Activated naive CD8-positive, alpha-beta T cell treated with anti-CD3 and anti-CD28 coated beads for 36 hours (primary cell): ENCODE results near the gene IL25. TPM values are rescaled to one million over a fixed set of nuclear protein-coding genes. Genes with fewer than 3 reads are reported as not detected.

ENCODE experiments used
- DNase-seq: peaks from one replicate; pipeline ENCODE4 v3.0.0; 2021
- H3K27ac Mint-ChIP-seq: one replicate; pipeline ENCODE4 v1.8.0; 2022; ENCODE audit warnings: mild to moderate bottlenecking, moderate library complexity, mixed read lengths
- H3K27me3 Mint-ChIP-seq: one replicate; pipeline ENCODE4 v1.8.0; 2022; ENCODE audit warnings: mild to moderate bottlenecking, mixed read lengths
- H3K36me3 Mint-ChIP-seq: one replicate; pipeline ENCODE4 v1.8.0; 2021; ENCODE audit warnings: mild to moderate bottlenecking, mixed read lengths
- H3K4me1 Mint-ChIP-seq: one replicate; pipeline ENCODE4 v1.8.0; 2021; ENCODE audit warnings: mixed read lengths
- H3K4me3 Mint-ChIP-seq: one replicate; pipeline ENCODE4 v1.8.0; 2022; ENCODE audit warnings: mild to moderate bottlenecking, moderate library complexity, mixed read lengths
- H3K9me3 Mint-ChIP-seq: one replicate; pipeline ENCODE4 v1.8.0; 2022; ENCODE audit warnings: mixed read lengths
- total RNA-seq, 2 experiments: library from RNA; stranded (reverse); gene quantifications; one replicate each; pipeline ENCODE4 v1.2.3, GENCODE V29; 2021

The IL25 gene
- total RNA-seq, 2 experiments from 2014 or later: not detected

DNA sequence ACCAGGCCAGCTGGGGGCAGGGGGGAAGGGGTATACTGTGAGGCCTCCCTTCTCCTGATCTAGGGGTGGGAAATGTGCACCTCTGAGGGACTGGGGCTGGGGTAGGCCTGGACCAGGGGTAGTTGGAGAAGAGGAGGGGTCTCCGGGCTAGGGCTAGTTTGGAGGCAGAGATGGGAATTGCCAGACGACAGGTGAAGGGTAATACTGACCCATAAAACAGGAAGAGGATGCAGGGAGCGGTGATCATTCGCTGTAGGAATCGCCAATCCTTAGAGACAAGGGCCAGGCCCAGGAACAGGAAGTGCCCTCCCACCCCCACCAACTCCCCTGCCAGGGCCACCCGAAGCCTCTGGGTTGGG, 24.3 kb upstream of the IL25 start:
- no peak for DNase-seq
- H3K27ac Mint-ChIP-seq: no peak overlapping the region
- no peak overlapping the region for H3K4me3 Mint-ChIP-seq
- peaks cover 12% of the 10 kb centered on the region for H3K27me3 Mint-ChIP-seq
- peaks cover 2% of the 10 kb centered on the region for H3K36me3 Mint-ChIP-seq
- H3K9me3 Mint-ChIP-seq: no peaks in the 10 kb centered on the region
- peaks cover 6% of the 10 kb centered on the region for H3K4me1 Mint-ChIP-seq

- Mint-ChIP-seq H3K9me3 (no peaks in the 10 kb centered on the region), H3K27ac (no peak overlapping the region), H3K36me3 (peaks cover 2% of the 10 kb centered on the region), H3K4me1 (peaks cover 6% of the 10 kb centered on the region), H3K27me3 (peaks cover 22% of the 10 kb centered on the region), H3K4me3 (no peak overlapping the region)
- DNase-seq: no peak
Measured at GRCh38 chr14:23349156-23349845, 23.3 kb upstream of the IL25 start.

DNA sequence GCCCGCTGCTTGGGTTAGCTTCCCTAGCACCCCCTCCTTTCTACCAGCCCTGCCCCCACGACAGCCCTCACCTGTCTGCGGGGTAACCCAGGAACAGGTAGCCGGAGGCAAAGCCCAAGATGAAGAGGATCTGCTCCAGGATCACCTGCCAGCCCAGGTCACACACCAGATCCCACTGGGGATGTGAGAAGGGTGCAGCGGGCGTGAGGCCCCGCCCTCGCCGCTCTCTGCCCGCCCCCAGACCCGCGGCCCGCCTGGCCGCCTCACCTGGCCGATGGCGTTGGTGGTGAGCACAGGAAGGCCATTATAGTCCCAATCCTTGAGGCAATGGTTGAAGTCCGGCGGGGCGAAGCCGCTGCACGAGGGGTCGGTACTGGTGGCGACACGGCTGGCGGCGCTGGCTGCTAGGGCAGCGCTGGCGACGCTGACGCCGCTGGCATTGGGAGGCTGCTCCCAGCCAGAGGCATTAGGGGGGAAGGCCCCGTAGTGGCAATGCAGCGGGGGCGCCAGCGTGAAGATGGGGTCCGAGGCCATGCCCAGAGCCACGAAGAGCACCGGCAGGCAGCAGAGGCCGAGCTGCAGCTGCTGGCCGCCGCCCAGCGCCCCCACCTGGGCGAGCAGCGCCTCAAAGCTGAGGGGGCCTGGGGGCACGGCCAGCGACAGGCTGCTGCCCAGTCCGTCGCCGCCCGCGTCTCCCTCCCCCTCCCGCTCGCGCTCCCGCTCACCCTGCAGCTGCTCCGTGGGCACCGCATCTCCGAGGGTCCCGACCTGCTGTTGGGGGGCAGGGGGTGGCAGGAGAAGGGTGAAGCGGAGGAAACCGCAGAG, 20.7 kb upstream of the IL25 start:
- Mint-ChIP-seq H3K9me3 (no peaks in the 10 kb centered on the region), H3K36me3 (peaks cover 2% of the 10 kb centered on the region), H3K4me3 (peak overlapping the region; percentile 73), H3K27ac (no peak overlapping the region), H3K4me1 (peaks cover 6% of the 10 kb centered on the region), H3K27me3 (peaks cover 23% of the 10 kb centered on the region)
- DNase-seq: no peak

- Mint-ChIP-seq H3K27ac (no peak within 1 kb of the TSS), H3K4me1 (peaks cover 6% of the 10 kb centered on the region), H3K36me3 (peaks cover 2% of the 10 kb centered on the region), H3K27me3 (peaks cover 23% of the 10 kb centered on the region), H3K4me3 (peak within 1 kb of the TSS; percentile 73), H3K9me3 (no peaks in the 10 kb centered on the region)
- DNase-seq: peak; percentile 49
Measured at GRCh38 chr14:23352506-23353432, 19.8 kb upstream of the IL25 start, which contains the start of gene SLC22A17. SLC22A17 (minus strand) TSS chr14:23352887.

- no peak for DNase-seq
- H3K4me3 Mint-ChIP-seq: peak overlapping the region; percentile 73
- H3K27me3 Mint-ChIP-seq: peaks cover 23% of the 10 kb centered on the region
- no peak overlapping the region for H3K27ac Mint-ChIP-seq
- peaks cover 6% of the 10 kb centered on the region for H3K4me1 Mint-ChIP-seq
- peaks cover 2% of the 10 kb centered on the region for H3K36me3 Mint-ChIP-seq
- no peaks in the 10 kb centered on the region for H3K9me3 Mint-ChIP-seq
Measured at GRCh38 chr14:23353433-23353780, 19.2 kb upstream of the IL25 start.

GRCh38 chr14:23354990-23355389, 17.6 kb upstream of the IL25 start:
- Mint-ChIP-seq H3K36me3 (peaks cover 2% of the 10 kb centered on the region), H3K4me3 (no peak overlapping the region), H3K4me1 (peaks cover 6% of the 10 kb centered on the region), H3K9me3 (no peaks in the 10 kb centered on the region), H3K27me3 (peaks cover 23% of the 10 kb centered on the region), H3K27ac (no peak overlapping the region)
- no peak for DNase-seq

GRCh38 chr14:23355871-23356435, 16.7 kb upstream of the IL25 start:
- Mint-ChIP-seq H3K27ac (no peak overlapping the region), H3K36me3 (no peaks in the 10 kb centered on the region), H3K27me3 (peaks cover 23% of the 10 kb centered on the region), H3K4me3 (no peak overlapping the region), H3K4me1 (peaks cover 6% of the 10 kb centered on the region), H3K9me3 (no peaks in the 10 kb centered on the region)
- DNase-seq: no peak

DNA sequence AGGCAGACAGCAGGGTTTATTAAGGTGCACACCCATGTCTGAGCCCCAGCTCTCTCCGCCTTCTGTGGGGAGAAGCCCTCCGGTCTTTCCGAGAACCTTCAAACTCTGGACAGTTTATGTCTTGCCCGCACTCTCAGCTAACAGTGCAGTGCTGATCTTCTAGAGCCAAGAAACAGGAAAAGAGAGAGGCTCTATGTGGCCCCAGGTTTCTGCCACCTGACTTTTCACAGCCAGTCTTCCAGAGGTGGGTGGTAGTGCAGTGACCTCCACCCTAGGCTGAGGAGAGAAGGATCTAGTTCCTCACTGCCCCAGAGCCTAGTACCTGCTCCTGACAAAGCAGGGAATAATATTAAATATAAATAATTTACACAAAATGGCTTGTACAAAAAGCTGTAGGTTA, 15.9 kb upstream of the IL25 start:
- Mint-ChIP-seq H3K9me3 (no peaks in the 10 kb centered on the region), H3K27me3 (peaks cover 18% of the 10 kb centered on the region), H3K4me1 (peaks cover 2% of the 10 kb centered on the region), H3K4me3 (no peak overlapping the region), H3K27ac (no peak overlapping the region), H3K36me3 (no peaks in the 10 kb centered on the region)
- no peak for DNase-seq

DNA sequence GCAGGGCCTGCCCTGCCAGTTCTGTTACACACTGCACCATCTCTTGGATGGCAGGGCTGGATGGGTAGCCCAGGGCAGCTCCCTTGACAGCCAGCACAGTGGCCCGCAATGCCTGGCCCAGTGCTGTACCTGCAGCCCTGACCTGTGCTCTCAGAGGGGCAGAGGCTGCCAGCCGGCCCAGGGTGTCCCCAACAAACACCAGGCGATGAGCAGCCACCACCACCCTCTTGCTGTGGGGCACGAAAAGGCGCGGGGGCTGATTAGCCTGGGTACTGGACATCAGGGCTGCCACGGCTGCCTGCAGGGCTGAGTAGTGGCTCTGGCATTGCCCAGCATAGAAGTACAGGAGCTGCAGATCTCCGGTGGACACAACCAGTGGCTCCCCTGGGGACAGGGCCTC, 15.3 kb upstream of the IL25 start:
- no peak overlapping the region for H3K4me3 Mint-ChIP-seq
- no peak overlapping the region for H3K27ac Mint-ChIP-seq
- H3K9me3 Mint-ChIP-seq: no peaks in the 10 kb centered on the region
- peaks cover 18% of the 10 kb centered on the region for H3K27me3 Mint-ChIP-seq
- no peaks in the 10 kb centered on the region for H3K36me3 Mint-ChIP-seq
- H3K4me1 Mint-ChIP-seq: peaks cover 2% of the 10 kb centered on the region
- no peak for DNase-seq

- peaks cover under 1% of the 10 kb centered on the region for H3K4me1 Mint-ChIP-seq
- DNase-seq: no peak
- H3K27me3 Mint-ChIP-seq: peaks cover 13% of the 10 kb centered on the region
- H3K36me3 Mint-ChIP-seq: no peaks in the 10 kb centered on the region
- no peak overlapping the region for H3K27ac Mint-ChIP-seq
- H3K4me3 Mint-ChIP-seq: no peak overlapping the region
- H3K9me3 Mint-ChIP-seq: no peaks in the 10 kb centered on the region
Measured at GRCh38 chr14:23358042-23358441, 14.6 kb upstream of the IL25 start.

DNA sequence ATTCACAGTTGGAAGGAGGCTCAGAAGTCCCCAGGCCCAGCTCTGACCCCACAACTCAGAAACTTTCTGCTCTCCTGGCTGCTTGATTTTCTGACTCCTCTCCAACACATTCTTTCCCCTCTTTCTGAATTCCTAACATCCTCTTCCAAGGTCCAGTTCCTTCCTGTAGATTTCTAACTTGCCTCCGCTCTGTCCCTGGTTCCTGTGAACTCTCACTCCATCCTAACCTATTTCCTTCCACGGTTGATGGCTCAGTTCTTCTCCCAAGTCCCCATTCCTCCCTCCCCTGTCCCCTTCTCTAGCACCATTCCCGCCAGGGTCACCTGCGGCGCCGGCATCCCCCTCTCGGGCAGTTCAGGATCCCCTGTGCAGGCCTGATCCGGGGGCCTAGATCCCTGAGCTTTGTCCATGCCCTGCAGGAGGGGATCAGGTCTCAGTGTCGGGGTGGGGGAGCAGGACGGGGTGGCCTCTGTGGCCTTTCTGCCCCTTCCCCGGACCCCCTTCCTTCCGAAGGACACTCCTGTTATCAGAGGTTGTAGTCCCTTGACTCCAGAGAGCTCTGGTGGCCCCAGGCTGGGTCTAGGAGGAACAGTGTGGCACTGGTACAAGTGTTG, 13.9 kb upstream of the IL25 start:
- Mint-ChIP-seq H3K4me3 (no peak overlapping the region), H3K36me3 (no peaks in the 10 kb centered on the region), H3K4me1 (no peaks in the 10 kb centered on the region)

DNA sequence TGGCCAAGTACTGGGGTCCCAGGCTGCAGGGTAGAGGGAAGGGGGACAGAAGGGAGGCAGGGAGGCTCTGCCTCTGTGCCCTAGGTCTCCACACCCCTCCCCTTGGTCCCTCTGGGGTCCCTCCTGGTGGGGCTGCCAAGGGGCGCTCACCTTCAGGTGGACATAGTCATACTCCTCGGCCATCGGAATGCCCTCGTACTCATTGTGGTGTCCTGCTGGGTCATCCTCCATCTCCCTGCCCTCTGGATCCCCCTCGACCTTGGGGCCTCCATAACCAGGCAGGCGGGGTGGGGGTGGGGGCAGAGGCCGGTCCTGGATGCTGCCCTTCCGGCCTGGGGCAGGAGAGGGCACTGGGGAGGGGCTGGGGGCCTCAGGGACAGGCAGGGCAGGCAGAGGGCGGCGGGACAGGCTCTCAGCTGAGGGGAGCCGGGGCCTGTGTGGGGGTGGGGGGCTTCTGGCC, 13.4 kb upstream of the IL25 start:
- no peak for DNase-seq
- H3K9me3 Mint-ChIP-seq: no peaks in the 10 kb centered on the region
- peaks cover 11% of the 10 kb centered on the region for H3K27me3 Mint-ChIP-seq
- H3K27ac Mint-ChIP-seq: no peak overlapping the region
- H3K4me1 Mint-ChIP-seq: no peaks in the 10 kb centered on the region
- no peak overlapping the region for H3K4me3 Mint-ChIP-seq
- H3K36me3 Mint-ChIP-seq: no peaks in the 10 kb centered on the region

More for the DNA sequence above, 13.9 kb upstream of the IL25 start:
- no peak for DNase-seq
- H3K27me3 Mint-ChIP-seq: peaks cover 11% of the 10 kb centered on the region
- no peak overlapping the region for H3K27ac Mint-ChIP-seq
- no peaks in the 10 kb centered on the region for H3K9me3 Mint-ChIP-seq

GRCh38 chr14:23359722-23360447, 12.7 kb upstream of the IL25 start:
- no peaks in the 10 kb centered on the region for H3K9me3 Mint-ChIP-seq
- H3K27me3 Mint-ChIP-seq: peaks cover 16% of the 10 kb centered on the region
- no peak for DNase-seq
- no peak overlapping the region for H3K27ac Mint-ChIP-seq
- H3K4me3 Mint-ChIP-seq: no peak overlapping the region
- no peaks in the 10 kb centered on the region for H3K36me3 Mint-ChIP-seq
- H3K4me1 Mint-ChIP-seq: no peaks in the 10 kb centered on the region

- no peak overlapping the region for H3K4me3 Mint-ChIP-seq
- no peaks in the 10 kb centered on the region for H3K9me3 Mint-ChIP-seq
- no peak for DNase-seq
- peaks cover 18% of the 10 kb centered on the region for H3K27me3 Mint-ChIP-seq
- H3K36me3 Mint-ChIP-seq: no peaks in the 10 kb centered on the region
- H3K27ac Mint-ChIP-seq: no peak overlapping the region
- H3K4me1 Mint-ChIP-seq: no peaks in the 10 kb centered on the region
Measured at GRCh38 chr14:23360496-23360895, 12.1 kb upstream of the IL25 start.
